Trophoblast cell (in vitro differentiated cells and primary cell): ENCODE measurements around the gene GFPT2.

Experiments
- DNase-seq, 2 donors: peaks; one replicate each; pipeline ENCODE4 v3.0.0-alpha.2; 2016
- H2AFZ ChIP-seq: 2 replicates; pipeline ENCODE4 v1.6.1; 2013; ENCODE audit warnings: low read length, moderate library complexity, mild to moderate bottlenecking; ENCODE audit not compliant: insufficient read depth, poor library complexity
- H2AK5ac ChIP-seq: 2 replicates; pipeline ENCODE4 v1.6.1; 2013; ENCODE audit warnings: mild to moderate bottlenecking, low read length
- H2BK120ac ChIP-seq: 2 replicates; pipeline ENCODE4 v1.6.1; 2013; ENCODE audit warnings: low read length, mild to moderate bottlenecking, moderate library complexity; ENCODE audit not compliant: insufficient read depth, poor library complexity
- H2BK12ac ChIP-seq: 2 replicates; pipeline ENCODE4 v1.6.1; 2013; ENCODE audit warnings: mild to moderate bottlenecking, low read length, moderate library complexity
- H2BK5ac ChIP-seq: 2 replicates; pipeline ENCODE4 v1.6.1; 2013; ENCODE audit warnings: low read length, low read depth, moderate library complexity, mild to moderate bottlenecking; ENCODE audit not compliant: poor library complexity
- H3K14ac ChIP-seq: 2 replicates; pipeline ENCODE4 v1.6.1; 2013; ENCODE audit warnings: mild to moderate bottlenecking, low read length
- H3K18ac ChIP-seq: 2 replicates; pipeline ENCODE4 v1.6.1; 2013; ENCODE audit warnings: mild to moderate bottlenecking, low read length
- H3K23ac ChIP-seq: 2 replicates; pipeline ENCODE4 v1.6.1; 2013; ENCODE audit warnings: low read length
- H3K27ac ChIP-seq: 2 replicates; pipeline ENCODE4 v1.5.1; 2013; ENCODE audit warnings: low read depth, mild to moderate bottlenecking, inconsistent platforms, low read length, moderate library complexity
- H3K27me3 ChIP-seq: 2 replicates; pipeline ENCODE4 v1.6.1; 2013; ENCODE audit warnings: inconsistent platforms, mild to moderate bottlenecking, low read length, moderate library complexity; ENCODE audit not compliant: insufficient read depth
- H3K36me3 ChIP-seq, 2 experiments: 1 replicate in 1 of 2; 2 replicates in 1 of 2; pipeline ENCODE4 v1.6.1; 2013; ENCODE audit warnings: low read length in 2 of 2, mild to moderate bottlenecking in 2 of 2, moderate library complexity in 1 of 2; ENCODE audit not compliant: insufficient read depth in 2 of 2, control insufficient read depth in 1 of 2
- H3K4ac ChIP-seq: 2 replicates; pipeline ENCODE4 v1.6.1; 2013; ENCODE audit warnings: low read depth, mild to moderate bottlenecking, low read length, moderate library complexity
- H3K4me1 ChIP-seq, 2 experiments: 1 replicate in 1 of 2; 2 replicates in 1 of 2; pipeline ENCODE4 v1.6.1; 2013; ENCODE audit warnings: low read length in 2 of 2, mild to moderate bottlenecking in 2 of 2, moderate library complexity in 1 of 2; ENCODE audit not compliant: insufficient read depth in 2 of 2, control insufficient read depth in 1 of 2
- H3K4me2 ChIP-seq: 2 replicates; pipeline ENCODE4 v1.6.1; 2013; ENCODE audit warnings: inconsistent platforms, mild to moderate bottlenecking, low read length, moderate library complexity
- H3K4me3 ChIP-seq: 2 replicates; pipeline ENCODE4 v1.5.1; 2013; ENCODE audit warnings: mild to moderate bottlenecking, low read depth, low read length, inconsistent platforms
- H3K79me1 ChIP-seq: one replicate; pipeline ENCODE4 v1.6.1; 2013; ENCODE audit warnings: low read length
- H3K79me2 ChIP-seq: 2 replicates; pipeline ENCODE4 v1.6.1; 2013; ENCODE audit warnings: low read length, mild to moderate bottlenecking; ENCODE audit not compliant: control insufficient read depth, insufficient read depth, poor library complexity
- H3K9ac ChIP-seq: 2 replicates; pipeline ENCODE4 v1.6.1; 2013; ENCODE audit warnings: mild to moderate bottlenecking, low read length
- H3K9me3 ChIP-seq: 2 replicates; pipeline ENCODE4 v1.6.1; 2013; ENCODE audit warnings: low read depth, mild to moderate bottlenecking, control low read depth, inconsistent platforms, low read length; ENCODE audit not compliant: insufficient read depth
- H4K12ac ChIP-seq: 2 replicates; pipeline ENCODE4 v1.6.1; 2013; ENCODE audit warnings: low read depth, mild to moderate bottlenecking, low read length, moderate library complexity
- H4K8ac ChIP-seq: 2 replicates; pipeline ENCODE4 v1.6.1; 2013; ENCODE audit warnings: low read depth, mild to moderate bottlenecking, low read length, moderate library complexity
- H4K91ac ChIP-seq: one replicate; pipeline ENCODE4 v1.6.1; 2013; ENCODE audit warnings: low read depth, mild to moderate bottlenecking, low read length, moderate library complexity
- WGBS: extraction: QIAGEN DNeasy Blood & Tissue Kit; methylation state at CpG from one replicate; pipeline ENCODE4 v1.1.7; 2013; ENCODE audit warnings: missing lambda C conversion rate; ENCODE audit not compliant: insufficient read length, insufficient coverage; ENCODE audit errors: extremely low coverage; 5-methylcytosine and 5-hydroxymethylcytosine counted together

The GFPT2 gene

DNA sequence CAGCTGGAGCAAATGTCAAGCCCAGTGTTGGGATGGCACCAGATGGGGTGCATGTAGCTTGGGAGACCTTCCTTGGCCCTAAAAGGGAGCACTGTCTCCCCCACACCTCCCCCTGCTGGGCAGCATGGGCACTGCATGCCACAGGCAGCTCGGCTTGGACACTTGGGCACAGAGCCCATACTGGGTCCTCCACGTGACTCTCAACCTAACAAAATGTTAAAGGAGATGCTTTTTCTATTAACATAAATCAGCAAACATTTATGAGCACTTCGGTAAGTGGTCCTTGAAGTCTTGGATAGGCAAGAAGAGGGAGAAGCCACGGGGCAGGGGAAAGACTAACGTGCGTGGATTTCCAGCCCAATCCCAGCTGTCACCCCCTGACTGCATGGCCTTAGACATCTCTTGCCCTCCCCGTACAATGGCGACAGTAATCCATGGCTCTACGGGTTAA, 37.3 kb downstream of the GFPT2 start:
- Histone ChIP-seq H2BK12ac (no peak overlapping the region), H4K12ac (no peak overlapping the region), H2BK5ac (no peak overlapping the region), H2AK5ac (no peak overlapping the region), H3K4me2 (no peak overlapping the region), H3K23ac (no peak overlapping the region), H2AFZ (no peak overlapping the region), H3K9ac (no peak overlapping the region), H4K91ac (no peak overlapping the region), H3K27me3 (no peaks in the 10 kb centered on the region), H3K4me1 (peaks cover 0 to 1% of the 10 kb centered on the region in 2 experiments), H3K14ac (no peak overlapping the region), H3K36me3 (no peaks in the 10 kb centered on the region), H3K18ac (no peak overlapping the region), H3K4ac (no peak overlapping the region), H3K27ac (no peak overlapping the region), H3K79me2 (no peaks in the 10 kb centered on the region), H3K4me3 (no peak overlapping the region), H4K8ac (no peak overlapping the region), H3K79me1 (no peaks in the 10 kb centered on the region), H2BK120ac (no peak overlapping the region), H3K9me3 (peaks cover 3% of the 10 kb centered on the region)
- no CpG with 5 or more reads among the region's 9 CpGs for WGBS
- peak; percentile 33 to 69 for DNase-seq

DNA sequence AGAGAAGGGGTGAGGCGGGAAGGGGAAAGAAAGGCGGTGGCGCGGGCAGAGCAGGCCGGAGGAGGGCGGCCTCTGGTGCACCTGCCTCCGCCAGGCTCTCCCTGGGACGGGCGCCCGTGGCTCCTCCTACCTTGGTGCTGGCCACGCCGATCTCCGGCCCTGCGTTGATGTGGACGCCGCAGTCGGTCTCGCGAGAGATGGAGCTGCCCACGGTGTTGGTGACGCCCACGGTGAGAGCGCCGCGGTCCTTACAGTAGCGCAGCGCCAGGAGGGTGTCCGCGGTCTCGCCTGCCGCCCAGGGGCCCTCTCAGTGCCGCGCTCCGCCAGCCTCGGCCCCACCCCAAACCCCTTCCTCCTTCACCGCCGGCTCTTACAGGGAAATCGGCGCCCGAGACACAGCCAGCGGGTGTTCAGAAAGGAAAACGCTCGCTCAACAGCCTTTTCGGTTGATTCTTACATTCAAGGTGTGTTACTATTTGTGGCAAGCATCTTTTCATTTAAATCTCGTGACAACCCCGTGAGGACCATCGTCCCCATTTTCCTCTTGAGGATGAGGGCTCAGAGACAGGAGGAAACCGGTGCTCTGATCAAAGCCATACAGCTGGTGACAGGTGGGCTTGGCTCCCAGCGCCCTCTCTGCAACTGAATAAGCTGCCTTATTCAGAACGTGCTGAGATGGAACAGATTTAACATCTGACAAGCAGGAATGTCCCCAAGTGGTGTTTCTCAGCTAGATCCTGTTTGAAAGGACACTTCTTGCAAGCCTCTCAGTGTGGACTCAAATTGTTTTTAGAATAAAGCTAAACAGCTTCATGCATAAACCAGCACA, 39.2 kb downstream of the GFPT2 start:
- no peak overlapping the region for H4K91ac ChIP-seq
- H3K14ac ChIP-seq = no peak overlapping the region
- H4K8ac ChIP-seq = no peak overlapping the region
- no peaks in the 10 kb centered on the region for H3K36me3 ChIP-seq
- no peak overlapping the region for H3K4ac ChIP-seq
- no peak overlapping the region for H2BK12ac ChIP-seq
- H3K4me1 ChIP-seq = peaks cover 0 to 1% of the 10 kb centered on the region in 2 experiments
- no peak overlapping the region for H3K4me2 ChIP-seq
- no peak overlapping the region for H3K4me3 ChIP-seq
- no peak overlapping the region for H3K23ac ChIP-seq
- peaks cover 3% of the 10 kb centered on the region for H3K9me3 ChIP-seq
- no peak overlapping the region for H2AK5ac ChIP-seq
- H3K79me2 ChIP-seq = no peaks in the 10 kb centered on the region
- no peak overlapping the region for H3K9ac ChIP-seq
- H3K27ac ChIP-seq = no peak overlapping the region
- no peak overlapping the region for H2BK120ac ChIP-seq
- no peaks in the 10 kb centered on the region for H3K27me3 ChIP-seq
- no peaks in the 10 kb centered on the region for H3K79me1 ChIP-seq
- no peak overlapping the region for H4K12ac ChIP-seq
- no peak overlapping the region for H2BK5ac ChIP-seq
- 100% methylated on average over 1 of the region's 50 CpGs for WGBS
- no peak overlapping the region for H3K18ac ChIP-seq
- H2AFZ ChIP-seq = no peak overlapping the region
- DNase-seq = peak; percentile 95 to 97

DNA sequence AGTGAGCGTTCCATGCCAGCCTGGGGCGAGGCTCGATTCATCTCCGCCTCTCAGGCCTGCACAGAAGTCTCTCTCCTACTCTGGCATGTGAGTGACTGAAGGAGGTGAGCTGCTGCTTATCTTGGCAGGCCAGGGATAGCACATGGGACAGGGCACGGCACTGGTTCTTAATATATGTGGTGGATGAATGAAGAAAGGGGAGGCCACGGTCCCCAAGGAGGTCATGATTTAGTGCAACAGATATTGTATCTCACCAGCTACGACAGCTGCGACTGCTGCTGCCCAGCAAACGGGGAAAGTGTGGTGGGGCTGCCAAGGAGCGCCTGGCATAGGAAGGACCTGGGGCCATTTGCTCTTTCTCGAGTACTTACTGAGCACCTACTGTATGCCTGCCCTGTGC, 41.9 kb downstream of the GFPT2 start:
- Histone ChIP-seq H3K4me2 (no peak overlapping the region), H3K9ac (no peak overlapping the region), H2AK5ac (no peak overlapping the region), H3K4me1 (no peaks in the 10 kb centered on the region), H2BK120ac (no peak overlapping the region), H3K18ac (no peak overlapping the region), H3K36me3 (no peaks in the 10 kb centered on the region), H2BK5ac (no peak overlapping the region), H3K79me1 (no peaks in the 10 kb centered on the region), H3K27ac (no peak overlapping the region), H3K4me3 (no peak overlapping the region), H2AFZ (no peak overlapping the region), H3K9me3 (no peaks in the 10 kb centered on the region), H3K14ac (no peak overlapping the region), H3K27me3 (no peaks in the 10 kb centered on the region), H4K12ac (no peak overlapping the region), H2BK12ac (no peak overlapping the region), H4K8ac (no peak overlapping the region), H3K23ac (no peak overlapping the region), H4K91ac (no peak overlapping the region), H3K4ac (no peak overlapping the region), H3K79me2 (no peaks in the 10 kb centered on the region)
- no peak for DNase-seq
- no CpG with 5 or more reads among the region's 11 CpGs for WGBS

DNA sequence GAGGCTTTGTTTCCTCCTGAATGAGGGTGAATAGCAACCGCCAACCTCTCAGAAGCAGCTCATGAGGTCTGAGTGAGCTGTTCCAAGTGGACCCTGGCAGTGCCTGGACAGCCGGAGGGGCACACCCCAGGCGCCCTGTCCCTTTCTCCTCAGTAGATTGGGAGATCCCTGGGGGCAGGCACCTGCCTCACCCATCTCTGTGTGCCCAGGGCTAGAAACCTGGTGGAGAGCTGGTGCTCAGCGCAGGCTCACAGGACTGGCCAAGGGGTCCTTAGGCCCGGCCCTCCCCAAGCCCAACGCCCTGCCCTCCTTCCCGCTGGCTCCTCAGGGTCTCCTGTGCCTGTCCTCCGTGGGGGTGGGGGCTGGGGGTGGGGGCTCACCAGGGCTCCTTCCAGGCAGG, 46.3 kb downstream of the GFPT2 start:
- Histone ChIP-seq H4K8ac (no peak overlapping the region), H3K14ac (no peak overlapping the region), H3K18ac (no peak overlapping the region), H2BK5ac (no peak overlapping the region), H3K27me3 (no peaks in the 10 kb centered on the region), H3K9me3 (no peaks in the 10 kb centered on the region), H3K4ac (no peak overlapping the region), H3K4me1 (no peaks in the 10 kb centered on the region), H3K23ac (no peak overlapping the region), H3K27ac (no peak overlapping the region), H2AFZ (no peak overlapping the region), H3K79me2 (no peaks in the 10 kb centered on the region), H3K4me3 (no peak overlapping the region), H3K79me1 (no peaks in the 10 kb centered on the region), H4K12ac (no peak overlapping the region), H3K9ac (no peak overlapping the region), H2AK5ac (no peak overlapping the region), H4K91ac (no peak overlapping the region), H2BK12ac (no peak overlapping the region), H2BK120ac (no peak overlapping the region), H3K4me2 (no peak overlapping the region), H3K36me3 (no peaks in the 10 kb centered on the region)
- no CpG with 5 or more reads among the region's 8 CpGs for WGBS
- DNase-seq = no peak
